ENCODE measurements around the gene LRRTM3.

DNA sequence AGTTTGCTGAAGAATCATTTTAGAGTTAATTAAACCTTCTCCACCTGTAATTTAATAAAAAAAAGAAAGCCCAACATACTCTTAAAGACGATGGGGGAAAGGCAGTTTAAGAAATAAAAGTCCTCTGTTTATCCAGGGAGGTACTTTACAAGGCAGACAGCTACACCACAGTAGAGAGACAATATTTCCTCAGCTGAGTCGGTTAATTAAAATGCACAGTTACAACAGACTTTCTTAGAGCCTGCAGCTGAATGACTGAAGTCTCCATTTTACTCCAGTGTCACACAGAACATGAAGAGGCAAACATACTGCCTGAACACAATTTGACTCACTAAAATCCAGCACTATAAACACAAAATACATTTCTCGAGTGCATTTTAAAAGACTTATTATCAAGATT, 15.1 kb downstream of the LRRTM3 start:
- TF ChIP-seq, protein P1, sequence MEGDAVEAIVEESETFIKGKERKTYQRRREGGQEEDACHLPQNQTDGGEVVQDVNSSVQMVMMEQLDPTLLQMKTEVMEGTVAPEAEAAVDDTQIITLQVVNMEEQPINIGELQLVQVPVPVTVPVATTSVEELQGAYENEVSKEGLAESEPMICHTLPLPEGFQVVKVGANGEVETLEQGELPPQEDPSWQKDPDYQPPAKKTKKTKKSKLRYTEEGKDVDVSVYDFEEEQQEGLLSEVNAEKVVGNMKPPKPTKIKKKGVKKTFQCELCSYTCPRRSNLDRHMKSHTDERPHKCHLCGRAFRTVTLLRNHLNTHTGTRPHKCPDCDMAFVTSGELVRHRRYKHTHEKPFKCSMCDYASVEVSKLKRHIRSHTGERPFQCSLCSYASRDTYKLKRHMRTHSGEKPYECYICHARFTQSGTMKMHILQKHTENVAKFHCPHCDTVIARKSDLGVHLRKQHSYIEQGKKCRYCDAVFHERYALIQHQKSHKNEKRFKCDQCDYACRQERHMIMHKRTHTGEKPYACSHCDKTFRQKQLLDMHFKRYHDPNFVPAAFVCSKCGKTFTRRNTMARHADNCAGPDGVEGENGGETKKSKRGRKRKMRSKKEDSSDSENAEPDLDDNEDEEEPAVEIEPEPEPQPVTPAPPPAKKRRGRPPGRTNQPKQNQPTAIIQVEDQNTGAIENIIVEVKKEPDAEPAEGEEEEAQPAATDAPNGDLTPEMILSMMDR (IDR thresholded peaks at IDR 0.05; ENCODE audit: low read length) = no peak
- TF ChIP-seq EZH2phosphoT487 (IDR thresholded peaks at IDR 0.05; ENCODE audit: low read length) = no peak
- TF ChIP-seq EZH2 (optimal IDR thresholded peaks at IDR 0.05; ENCODE audit: low read depth, low read length) = no peak

Data from MM.1S (cell line).